ENCODE measurements around the gene TGFB2. TPM values are rescaled to one million over a fixed set of nuclear protein-coding genes. Genes with fewer than 3 reads are reported as not detected.
A peak's percentile ranks its signal among the peaks of the same experiment; 100 is the strongest.

TGFB2 gene
- total RNA-seq, 1 donor: 13.4 TPM

DNA sequence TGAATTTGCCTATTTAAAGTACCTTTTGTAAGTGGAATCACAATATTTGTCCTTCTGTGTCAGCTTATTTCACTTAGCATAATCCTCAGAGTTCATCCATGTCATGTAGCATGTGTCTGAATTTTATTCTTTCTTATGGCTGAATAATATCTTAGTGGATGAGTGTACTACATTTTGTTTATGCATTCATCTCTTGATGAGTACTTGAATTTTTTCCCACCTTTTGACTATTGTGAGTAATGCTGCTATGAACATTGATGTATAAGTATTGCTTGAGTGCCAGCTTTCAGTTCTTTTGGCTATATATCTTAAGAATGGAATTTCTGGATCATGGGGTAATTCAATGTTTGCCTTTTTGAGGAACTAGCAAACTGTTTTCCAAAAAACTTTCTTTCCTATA, 84.2 kb downstream of the TGFB2 start:
- TF ChIP-seq, protein P1, sequence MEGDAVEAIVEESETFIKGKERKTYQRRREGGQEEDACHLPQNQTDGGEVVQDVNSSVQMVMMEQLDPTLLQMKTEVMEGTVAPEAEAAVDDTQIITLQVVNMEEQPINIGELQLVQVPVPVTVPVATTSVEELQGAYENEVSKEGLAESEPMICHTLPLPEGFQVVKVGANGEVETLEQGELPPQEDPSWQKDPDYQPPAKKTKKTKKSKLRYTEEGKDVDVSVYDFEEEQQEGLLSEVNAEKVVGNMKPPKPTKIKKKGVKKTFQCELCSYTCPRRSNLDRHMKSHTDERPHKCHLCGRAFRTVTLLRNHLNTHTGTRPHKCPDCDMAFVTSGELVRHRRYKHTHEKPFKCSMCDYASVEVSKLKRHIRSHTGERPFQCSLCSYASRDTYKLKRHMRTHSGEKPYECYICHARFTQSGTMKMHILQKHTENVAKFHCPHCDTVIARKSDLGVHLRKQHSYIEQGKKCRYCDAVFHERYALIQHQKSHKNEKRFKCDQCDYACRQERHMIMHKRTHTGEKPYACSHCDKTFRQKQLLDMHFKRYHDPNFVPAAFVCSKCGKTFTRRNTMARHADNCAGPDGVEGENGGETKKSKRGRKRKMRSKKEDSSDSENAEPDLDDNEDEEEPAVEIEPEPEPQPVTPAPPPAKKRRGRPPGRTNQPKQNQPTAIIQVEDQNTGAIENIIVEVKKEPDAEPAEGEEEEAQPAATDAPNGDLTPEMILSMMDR (IDR thresholded peaks at IDR 0.05; ENCODE audit: extremely low read depth, low read depth, low read length): no peak
- Histone ChIP-seq H3K36me3 (ENCODE audit: insufficient read depth, low read length) (no peaks in the 10 kb centered on the region), H3K4me3 (ENCODE audit: insufficient read depth, low read length) (no peak overlapping the region), H4K20me1 (ENCODE audit: insufficient read depth, low read length) (no peaks in the 10 kb centered on the region), H3K79me2 (ENCODE audit: insufficient read depth, low read length) (peaks cover 3% of the 10 kb centered on the region), H3K27me3 (ENCODE audit: insufficient read depth, low read length) (no peaks in the 10 kb centered on the region), H3K9me3 (ENCODE audit: low read depth, low read length) (no peaks in the 10 kb centered on the region), H2AFZ (ENCODE audit: low read length) (no peak overlapping the region), H3K27ac (ENCODE audit: low read depth, low read length) (no peak overlapping the region), H3K4me1 (ENCODE audit: insufficient read depth, low read length) (peaks cover 11% of the 10 kb centered on the region), H3K4me2 (ENCODE audit: insufficient read depth, low read length) (no peak overlapping the region)
- DNase-seq (ENCODE audit: insufficient read length, low spot score, missing footprints): no peak

DNA sequence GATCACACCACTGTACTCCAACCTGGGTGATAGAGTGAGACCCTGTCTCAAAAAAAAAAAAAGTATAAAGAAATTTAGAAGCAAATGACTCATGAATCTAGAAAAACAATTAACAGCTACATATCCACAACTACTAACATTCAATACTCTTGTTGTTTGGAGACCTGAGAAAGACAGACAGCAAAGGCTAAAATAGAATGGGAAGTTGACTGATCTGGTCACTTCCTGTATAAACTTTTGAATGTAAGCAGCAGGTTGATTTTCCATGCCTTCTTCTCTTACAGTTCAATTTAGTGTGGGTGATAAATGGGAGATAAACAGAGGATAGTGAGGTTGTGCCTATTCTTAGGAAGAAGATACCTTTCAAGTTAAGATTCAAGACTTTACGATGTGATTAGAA, 85.2 kb downstream of the TGFB2 start:
- Histone ChIP-seq H4K20me1 (ENCODE audit: insufficient read depth, low read length) (no peaks in the 10 kb centered on the region), H3K79me2 (ENCODE audit: insufficient read depth, low read length) (peaks cover 3% of the 10 kb centered on the region), H2AFZ (ENCODE audit: low read length) (no peak overlapping the region), H3K4me2 (ENCODE audit: insufficient read depth, low read length) (no peak overlapping the region), H3K4me1 (ENCODE audit: insufficient read depth, low read length) (peaks cover 11% of the 10 kb centered on the region), H3K27me3 (ENCODE audit: insufficient read depth, low read length) (no peaks in the 10 kb centered on the region), H3K9me3 (ENCODE audit: low read depth, low read length) (no peaks in the 10 kb centered on the region), H3K27ac (ENCODE audit: low read depth, low read length) (no peak overlapping the region), H3K36me3 (ENCODE audit: insufficient read depth, low read length) (peaks cover 4% of the 10 kb centered on the region), H3K4me3 (ENCODE audit: insufficient read depth, low read length) (no peak overlapping the region)
- TF ChIP-seq, protein P1 (IDR thresholded peaks at IDR 0.05; ENCODE audit: extremely low read depth, low read depth, low read length): no peak
- no peak for DNase-seq (ENCODE audit: insufficient read length, low spot score, missing footprints)

DNA sequence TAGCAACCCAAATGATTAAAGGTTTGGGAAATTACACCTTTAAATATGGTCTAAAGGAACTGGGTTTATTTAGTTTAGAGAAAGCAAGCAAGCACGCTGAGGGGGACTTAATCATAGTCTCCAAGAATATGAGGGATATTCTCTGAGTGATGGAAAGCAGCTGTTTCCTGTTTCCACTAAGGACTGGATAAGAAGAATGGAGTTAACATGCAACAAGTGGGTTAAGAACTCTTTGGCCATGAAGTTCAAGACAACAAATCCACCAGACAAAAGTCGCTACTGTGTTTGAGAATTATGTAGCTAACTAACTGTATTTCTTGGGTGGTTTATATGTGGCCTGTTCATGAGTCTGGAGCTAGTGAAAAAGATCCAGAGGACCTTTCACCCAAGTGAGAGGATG, 85.7 kb downstream of the TGFB2 start:
- Histone ChIP-seq H3K36me3 (ENCODE audit: insufficient read depth, low read length) (peaks cover 4% of the 10 kb centered on the region), H3K4me1 (ENCODE audit: insufficient read depth, low read length) (peaks cover 6% of the 10 kb centered on the region), H3K9me3 (ENCODE audit: low read depth, low read length) (no peaks in the 10 kb centered on the region), H3K27me3 (ENCODE audit: insufficient read depth, low read length) (no peaks in the 10 kb centered on the region), H3K4me2 (ENCODE audit: insufficient read depth, low read length) (no peak overlapping the region), H4K20me1 (ENCODE audit: insufficient read depth, low read length) (no peaks in the 10 kb centered on the region), H3K4me3 (ENCODE audit: insufficient read depth, low read length) (no peak overlapping the region), H3K27ac (ENCODE audit: low read depth, low read length) (no peak overlapping the region), H3K79me2 (ENCODE audit: insufficient read depth, low read length) (peaks cover 3% of the 10 kb centered on the region), H2AFZ (ENCODE audit: low read length) (no peak overlapping the region)
- TF ChIP-seq, protein P1 (IDR thresholded peaks at IDR 0.05; ENCODE audit: extremely low read depth, low read depth, low read length): no peak
- peak; percentile 32 for DNase-seq (ENCODE audit: insufficient read length, low spot score, missing footprints)

DNA sequence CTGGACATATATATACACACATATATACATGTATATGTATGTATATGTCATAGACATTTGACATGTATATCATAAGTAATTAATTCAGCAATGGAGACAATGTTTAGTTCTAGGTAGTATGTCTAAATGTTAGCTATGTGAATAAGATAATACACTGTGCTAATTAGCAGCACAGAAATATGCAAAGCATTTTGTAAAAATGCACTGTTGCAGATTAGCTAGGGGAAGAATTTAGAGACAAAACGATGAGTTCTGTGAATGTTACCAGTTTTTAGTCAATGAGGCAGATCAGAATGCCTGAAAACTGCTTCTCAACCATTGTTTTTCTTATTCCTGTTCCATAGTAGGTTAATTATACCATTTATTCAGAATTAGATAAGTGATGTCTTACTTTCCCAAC, 86.3 kb downstream of the TGFB2 start:
- peaks cover 3% of the 10 kb centered on the region for H3K79me2 ChIP-seq (ENCODE audit: insufficient read depth, low read length)

More for the DNA sequence above, 86.3 kb downstream of the TGFB2 start:
- H3K36me3 ChIP-seq (ENCODE audit: insufficient read depth, low read length): peaks cover 4% of the 10 kb centered on the region
- no peak overlapping the region for H3K4me2 ChIP-seq (ENCODE audit: insufficient read depth, low read length)
- TF ChIP-seq, protein P1 (IDR thresholded peaks at IDR 0.05; ENCODE audit: extremely low read depth, low read depth, low read length): no peak
- H3K4me1 ChIP-seq (ENCODE audit: insufficient read depth, low read length): no peaks in the 10 kb centered on the region
- H3K27ac ChIP-seq (ENCODE audit: low read depth, low read length): no peak overlapping the region
- no peak overlapping the region for H3K4me3 ChIP-seq (ENCODE audit: insufficient read depth, low read length)
- DNase-seq (ENCODE audit: insufficient read length, low spot score, missing footprints): no peak
- H4K20me1 ChIP-seq (ENCODE audit: insufficient read depth, low read length): no peaks in the 10 kb centered on the region
- H3K9me3 ChIP-seq (ENCODE audit: low read depth, low read length): no peaks in the 10 kb centered on the region
- no peak overlapping the region for H2AFZ ChIP-seq (ENCODE audit: low read length)
- H3K27me3 ChIP-seq (ENCODE audit: insufficient read depth, low read length): no peaks in the 10 kb centered on the region
